GM21381 (cell line): ENCODE results near the gene KIAA0232.

ENCODE experiments used
- ATAC-seq: cut with Tn5 transposase; IDR thresholded peaks from one replicate; pipeline ENCODE4 v1.9.1; 2021; ENCODE audit warnings: mild to moderate bottlenecking, moderate library complexity; ENCODE audit not compliant: unreplicated experiment

KIAA0232 gene

DNA sequence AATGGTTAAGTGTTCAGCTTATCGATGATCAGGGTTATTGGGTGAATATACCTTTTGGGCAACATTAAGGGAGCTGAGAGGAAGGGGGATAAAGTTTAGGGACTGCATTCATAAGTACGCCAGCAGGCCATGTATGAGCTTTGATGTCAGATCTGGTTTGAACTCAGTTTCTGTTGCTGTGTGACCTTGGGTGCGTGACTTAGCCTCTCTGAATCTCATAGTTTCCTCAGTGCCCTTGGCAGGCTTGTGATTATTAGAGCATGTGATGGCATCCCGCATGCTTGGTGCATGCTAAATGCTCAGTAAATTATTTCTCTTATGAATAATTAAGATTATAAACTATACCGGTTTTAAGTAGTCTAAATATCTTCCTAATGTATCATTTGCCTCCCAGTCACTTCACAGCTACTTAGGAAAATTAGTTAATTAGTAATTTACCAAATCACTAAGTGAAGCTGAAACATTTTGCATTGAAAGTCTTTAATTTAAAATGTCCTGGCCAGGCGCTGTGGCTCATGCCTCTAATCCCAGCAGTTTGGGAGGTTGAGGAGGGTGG is 130.9 kb downstream of the KIAA0232 start:
- no peak for ATAC-seq

DNA sequence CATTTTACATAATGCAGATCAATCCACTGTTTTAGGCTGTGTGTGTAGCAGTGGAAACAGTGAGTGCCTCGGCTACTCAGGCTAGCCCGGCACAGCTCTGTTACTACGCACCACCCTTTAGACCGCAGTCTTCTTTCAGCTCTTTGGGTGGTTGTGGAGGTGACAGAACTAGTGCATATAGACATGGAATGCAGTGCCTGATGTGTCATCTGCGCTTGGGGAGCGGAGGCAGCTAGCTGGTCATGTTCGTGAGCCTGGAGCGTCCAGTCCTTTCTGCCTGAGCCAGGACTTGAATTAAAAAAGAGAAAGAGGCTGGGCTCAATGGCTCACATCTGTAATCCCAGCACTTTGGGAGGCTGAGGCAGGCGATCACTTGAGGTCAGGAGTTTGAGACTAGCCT is 131.9 kb downstream of the KIAA0232 start:
- no peak for ATAC-seq

DNA sequence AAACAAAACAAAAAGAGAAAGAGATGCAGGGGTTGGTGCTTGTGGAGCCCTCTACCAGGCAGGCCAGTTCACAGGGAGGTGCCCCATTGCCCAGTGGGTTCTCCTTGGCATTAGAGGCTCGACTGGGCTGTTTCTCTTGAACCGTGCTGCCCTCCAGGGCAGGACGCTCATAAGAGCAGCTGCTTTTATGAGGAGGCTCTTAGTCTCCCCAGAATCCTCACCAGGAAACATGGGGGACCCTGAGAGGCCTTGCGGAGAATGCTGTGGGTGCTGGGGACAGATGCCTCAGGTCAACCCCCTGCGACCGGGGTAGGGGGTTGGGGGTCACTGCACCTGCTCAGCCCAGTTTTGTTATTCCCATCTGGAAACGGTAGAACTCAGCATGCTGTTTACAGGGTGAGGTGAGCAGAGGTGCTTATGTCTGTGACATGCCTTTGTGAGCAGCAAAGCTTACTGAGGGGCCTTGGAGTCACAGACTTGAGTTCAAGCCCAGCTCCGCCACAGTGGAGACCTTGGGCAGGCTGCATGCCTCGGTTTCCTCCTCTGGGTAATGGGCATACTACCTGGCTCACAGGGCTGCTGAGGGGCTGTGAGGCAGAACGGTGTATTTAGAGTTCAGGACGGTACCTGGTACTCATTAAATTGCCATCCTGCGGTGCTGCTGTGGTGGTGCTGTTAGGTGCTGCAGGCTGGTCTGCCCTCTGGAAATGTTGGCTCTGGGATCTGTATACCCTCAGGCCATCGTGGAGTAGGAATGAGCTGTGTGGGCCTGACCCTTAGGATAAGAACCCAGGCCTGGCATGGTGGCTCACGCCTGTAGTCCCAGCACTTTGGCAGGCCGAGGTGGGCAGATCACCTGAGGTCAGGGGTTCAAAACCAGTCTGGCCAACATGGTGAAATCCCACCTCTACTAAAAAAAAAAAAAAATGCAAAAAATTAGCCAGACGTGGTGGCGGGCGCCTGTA is 132.8 kb downstream of the KIAA0232 start:
- ATAC-seq, result no peak

DNA sequence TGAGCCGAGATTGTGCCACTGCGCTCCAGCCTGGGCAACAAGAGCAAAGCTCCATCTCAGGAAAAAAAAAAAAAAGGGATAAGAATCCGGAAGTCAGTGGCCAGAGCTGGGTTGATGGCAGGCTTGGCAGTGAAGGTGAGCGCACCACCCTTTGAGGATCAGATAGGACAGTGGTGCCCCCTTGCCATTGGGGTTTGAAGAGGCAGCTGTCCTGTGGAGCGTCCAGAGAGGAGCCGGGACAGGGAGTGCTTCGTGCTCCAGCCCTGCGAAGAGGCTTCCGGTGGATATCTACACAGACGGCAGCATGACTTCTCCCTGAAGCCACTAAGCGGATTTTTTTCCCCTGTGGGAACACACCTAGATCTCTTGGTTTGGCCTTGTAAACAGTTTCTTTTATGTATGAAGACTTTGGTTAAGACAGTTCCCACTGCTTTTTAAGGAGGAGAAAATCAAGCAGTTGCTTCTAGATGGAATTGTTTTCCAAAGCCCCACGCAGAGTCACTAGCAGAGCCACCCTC is 133.6 kb downstream of the KIAA0232 start:
- no peak for ATAC-seq

DNA sequence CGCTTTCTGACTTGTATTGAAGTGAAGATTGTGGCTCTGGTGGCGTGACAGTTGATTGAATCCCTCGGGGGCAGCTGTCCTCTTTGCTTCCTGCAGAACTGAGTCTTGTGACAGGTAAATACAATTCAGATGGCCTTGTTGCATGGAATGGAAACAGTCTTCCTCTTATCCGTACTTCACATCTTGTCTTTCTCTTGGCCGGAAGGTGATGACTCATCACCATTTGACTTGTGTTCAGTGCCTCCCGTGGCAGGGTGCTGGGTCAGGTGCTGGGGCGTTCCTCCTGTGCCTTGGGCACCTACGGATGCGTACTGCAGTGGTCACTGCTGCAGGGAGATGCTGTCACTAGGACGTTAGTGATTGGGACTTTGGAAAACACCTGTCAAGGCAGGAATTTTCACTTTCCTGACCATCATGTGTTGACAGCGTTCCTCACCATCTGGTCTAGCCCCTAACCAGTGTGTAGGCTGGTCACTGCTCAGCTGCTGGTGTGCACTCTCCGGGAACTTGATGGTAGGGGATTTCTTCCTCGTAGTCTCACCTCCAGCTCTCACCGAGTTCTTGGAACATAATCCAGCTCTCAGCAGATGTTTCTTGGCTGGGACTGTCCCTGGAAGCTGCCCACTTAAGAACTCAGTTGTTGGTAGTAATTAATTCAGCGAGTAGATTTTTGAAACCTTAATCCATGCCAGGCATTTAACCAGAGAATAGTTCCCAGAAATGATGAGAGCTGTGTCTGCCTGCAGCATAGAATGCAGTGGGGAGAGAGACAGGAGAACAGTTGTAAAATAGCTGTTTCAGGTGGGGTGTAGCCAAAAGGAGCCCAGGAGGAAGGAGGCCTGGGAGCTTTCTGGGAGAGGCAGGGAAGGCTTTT is 134.3 kb downstream of the KIAA0232 start:
- no peak for ATAC-seq

DNA sequence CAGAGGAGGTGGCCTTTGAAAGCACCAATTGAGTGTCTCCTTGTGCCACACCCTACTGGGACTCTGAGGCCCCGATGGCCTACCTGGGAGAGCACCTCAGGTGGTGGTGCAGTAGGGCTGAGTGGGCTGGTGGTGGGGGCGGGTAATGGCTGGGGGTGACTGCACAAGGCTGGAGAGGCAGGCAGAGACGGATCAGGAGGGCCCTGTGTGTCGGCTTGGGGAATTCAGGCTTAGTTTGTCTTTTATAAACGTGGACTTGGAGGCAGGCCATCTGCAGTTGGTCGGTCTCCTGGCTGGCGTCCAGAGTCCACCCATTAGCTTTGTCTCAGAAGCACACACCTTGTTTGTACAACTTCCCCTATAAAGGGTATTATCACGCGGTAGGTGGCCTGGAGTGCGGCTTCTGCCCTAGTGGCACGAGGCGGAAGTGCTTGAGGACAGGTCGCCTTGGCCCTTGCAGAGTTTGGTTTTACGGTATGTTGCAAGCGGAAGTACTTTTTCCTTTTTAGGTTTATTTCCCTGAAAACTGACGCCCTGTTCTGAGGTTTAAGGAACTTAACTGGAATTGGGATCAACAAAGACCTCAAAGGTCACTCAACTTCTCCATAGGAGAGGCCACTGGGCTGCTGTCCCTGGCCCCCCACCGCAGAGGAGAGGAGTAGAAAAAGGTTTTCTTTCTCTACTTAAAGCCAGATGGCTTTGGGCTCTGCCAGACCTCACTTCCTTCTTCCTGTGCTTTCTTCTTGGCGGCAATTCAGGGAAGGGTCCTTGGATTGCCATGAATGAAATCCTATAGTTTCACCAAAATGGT is 135.1 kb downstream of the KIAA0232 start:
- peak; percentile 64 for ATAC-seq

DNA sequence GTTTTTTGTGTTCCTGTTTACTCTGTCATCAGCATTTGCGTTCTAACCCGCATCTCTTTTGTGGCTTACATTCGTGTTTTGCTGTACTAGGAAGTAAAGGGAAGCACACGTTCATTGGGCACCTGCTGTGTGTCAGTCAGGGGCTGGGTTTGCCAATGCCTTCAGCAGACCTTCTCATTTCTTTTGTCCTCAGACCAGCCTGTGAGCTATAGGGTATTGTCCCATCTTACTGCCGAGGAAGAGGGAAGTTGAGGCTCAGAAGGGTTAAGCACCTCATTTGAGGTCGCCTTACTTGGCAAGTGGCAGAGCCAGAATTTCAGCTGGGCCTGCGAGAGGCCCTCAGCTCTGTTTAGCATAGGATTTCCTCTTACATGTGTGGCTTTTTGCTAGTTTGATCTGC is 135.8 kb downstream of the KIAA0232 start:
- ATAC-seq, result no peak

DNA sequence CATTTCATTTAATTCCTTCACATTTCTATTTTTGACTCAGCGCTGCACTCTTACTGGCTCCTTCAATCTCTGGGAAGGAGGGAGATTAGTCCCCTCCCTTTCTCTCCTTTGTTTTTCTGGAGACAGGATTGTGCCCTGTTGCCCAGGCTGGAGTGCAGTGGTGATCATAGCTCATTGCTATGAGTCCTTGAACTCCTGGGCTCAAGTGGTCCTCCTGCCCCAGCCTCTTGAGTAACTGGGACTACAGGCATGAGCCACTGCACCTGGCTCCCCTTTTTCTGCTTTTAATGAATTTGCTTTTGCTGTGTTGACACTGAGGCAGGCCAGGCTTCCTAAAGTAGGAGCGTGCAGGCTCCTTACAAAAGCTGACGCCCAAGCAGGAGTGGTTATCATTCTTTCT is 137.6 kb downstream of the KIAA0232 start:
- ATAC-seq, result no peak

DNA sequence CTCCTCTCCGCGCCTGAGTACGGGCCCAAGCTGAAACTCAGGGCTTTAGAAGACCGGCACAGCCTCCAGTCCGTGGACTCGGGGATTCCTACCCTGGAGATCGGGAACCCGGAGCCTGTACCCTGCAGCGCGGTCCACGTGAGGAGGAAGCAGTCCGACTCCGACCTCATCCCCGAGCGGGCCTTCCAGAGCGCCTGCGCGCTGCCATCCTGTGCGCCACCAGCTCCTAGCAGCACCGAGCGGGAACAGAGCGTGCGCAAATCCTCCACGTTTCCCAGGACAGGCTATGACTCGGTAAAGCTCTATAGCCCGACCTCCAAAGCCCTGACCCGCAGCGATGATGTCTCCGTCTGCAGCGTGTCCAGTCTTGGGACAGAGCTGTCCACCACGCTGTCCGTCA is 141.0 kb downstream of the KIAA0232 start:
- ATAC-seq, result no peak

DNA sequence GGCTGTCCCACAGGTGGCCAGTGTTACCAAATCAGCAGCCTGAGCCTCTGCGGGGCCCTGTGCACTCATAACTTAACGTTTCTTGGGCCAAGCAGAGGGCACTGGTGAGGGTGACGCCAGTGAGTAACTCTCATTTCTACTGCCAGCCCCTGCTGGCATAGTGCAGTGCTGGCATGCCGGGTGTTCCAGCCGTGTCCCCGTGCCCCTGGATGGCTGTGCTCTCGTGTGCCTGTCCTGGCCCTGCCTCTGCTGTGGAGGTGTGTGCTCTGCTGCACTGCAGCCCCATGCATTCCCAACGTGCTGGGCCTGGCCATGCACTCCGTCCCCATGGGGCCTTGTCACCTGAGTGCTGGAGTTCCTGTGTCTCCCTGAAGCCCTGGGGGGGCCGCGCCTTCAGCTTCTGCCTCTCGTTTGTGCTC is 141.8 kb downstream of the KIAA0232 start:
- ATAC-seq, result no peak

DNA sequence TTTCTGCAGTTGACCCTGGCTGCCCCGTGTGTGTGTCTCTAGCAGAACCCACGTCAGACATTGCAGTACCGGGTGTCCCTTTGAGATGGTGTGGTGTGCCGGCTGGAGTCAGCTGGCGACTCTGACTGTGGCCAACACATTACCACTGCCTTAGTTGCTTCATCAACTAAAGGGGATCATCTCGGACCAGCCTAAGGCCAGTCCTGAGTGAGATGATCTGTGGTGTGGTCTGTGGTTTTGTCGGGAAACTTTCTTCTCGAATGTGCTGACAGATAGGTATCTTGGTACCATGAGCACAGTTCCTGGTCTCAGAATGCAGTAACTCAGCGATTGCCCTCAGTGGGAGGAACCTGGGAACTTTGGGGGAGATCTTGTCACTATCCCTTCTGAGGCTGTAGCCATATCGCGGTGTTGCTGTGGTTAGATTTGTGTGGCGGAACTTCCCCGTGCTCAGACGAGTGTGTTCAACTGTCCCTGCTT is 142.9 kb downstream of the KIAA0232 start:
- no peak for ATAC-seq

DNA sequence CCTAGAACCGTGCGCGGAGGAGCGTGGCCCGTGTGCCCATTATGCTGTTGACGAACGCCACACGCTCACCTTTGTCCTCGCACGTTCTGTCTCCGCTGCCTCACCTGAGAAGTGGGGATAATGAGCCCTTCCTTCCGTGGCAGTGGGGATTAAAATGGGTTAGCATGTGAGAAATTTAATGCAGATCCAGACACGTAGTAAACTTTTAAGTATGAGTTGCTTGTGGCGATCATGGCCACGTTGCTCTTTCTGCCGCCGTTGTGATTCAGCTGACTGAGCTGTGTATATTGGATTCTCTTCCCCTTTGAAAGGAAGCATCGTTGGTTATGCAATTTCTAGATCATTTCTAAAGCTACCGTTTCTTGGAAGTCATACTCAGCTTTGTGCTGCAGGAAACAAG is 143.6 kb downstream of the KIAA0232 start:
- ATAC-seq, result no peak

DNA sequence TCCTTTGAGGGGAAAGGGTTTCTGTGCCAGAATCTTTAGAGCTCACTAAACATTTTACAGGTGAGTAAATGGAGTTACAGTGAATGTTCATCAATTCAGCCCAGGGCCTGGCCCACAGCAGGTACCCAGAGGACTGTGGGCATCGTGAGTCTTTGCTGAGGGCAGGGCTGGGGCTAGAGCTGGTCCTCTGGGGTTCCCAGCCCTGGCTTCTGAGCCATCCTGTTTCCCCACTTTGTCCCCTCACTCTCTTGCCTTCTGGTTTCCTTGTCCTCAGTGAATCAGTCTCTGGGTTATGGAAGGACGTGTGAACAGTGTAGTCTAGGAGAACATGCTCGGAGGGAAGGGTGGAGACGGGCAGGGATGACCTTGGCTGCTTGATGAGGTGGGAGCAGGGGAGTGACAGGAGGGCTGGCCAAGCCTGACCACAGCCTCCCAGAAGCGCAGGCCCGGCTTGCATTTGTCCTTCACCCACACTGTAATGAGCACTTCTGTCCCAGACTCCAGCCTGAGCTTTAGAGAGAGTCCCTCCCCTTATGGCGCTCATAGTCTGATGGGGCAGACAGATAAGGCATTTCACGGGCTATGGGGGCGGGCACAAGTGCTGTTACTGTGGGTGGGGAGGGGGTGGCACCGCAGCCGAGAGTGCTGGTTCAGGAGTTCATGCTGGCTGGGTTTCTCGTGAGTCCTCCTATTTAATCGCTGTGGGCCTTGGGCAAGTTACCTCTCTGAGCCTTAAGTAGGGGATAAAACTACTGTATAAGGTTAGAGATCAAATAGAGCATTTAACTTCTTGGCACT is 144.4 kb downstream of the KIAA0232 start:
- no peak for ATAC-seq

DNA sequence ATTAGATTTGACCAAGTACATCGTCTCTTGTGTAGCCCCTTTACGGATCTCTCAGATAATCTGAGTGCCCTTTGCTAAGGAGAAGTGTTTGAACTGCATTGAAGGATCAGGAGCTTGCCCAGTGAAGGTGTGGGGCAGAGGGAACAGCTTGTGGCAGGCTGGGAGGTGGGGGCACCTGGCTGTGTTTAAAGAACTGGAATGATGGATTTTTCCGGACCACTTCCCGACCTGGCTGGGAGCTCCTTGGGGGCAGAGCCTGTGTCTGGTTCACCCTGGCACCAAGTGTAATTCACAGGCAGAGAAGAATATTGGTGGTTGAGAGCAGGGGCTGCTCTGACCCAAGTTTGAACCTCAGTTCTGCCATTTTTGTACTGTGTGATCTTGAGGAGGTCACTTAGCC is 145.6 kb downstream of the KIAA0232 start:
- no peak for ATAC-seq

DNA sequence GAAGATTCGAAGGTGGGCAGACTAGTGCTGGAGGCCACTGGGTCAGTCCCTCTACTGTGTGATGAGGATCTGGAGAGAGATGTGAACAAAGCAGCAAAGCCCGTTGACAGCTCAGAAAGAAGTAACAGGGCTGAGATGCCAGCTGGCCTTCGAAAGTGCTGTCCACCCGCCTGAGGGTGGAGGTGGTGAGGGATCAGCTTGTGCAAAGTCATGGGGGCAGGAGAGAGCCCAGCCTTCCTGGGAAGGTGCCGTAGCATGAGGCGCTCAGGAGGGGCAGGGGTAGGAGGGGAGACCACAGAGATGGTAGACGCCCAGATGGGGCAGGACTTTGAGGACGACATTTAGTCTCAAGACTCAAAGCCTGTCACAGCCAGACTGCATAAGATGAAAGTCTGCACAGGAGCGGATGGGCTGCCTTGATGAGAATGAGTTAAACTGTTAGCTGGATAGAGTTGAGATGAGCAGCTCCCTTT is 146.8 kb downstream of the KIAA0232 start:
- ATAC-seq, result no peak

DNA sequence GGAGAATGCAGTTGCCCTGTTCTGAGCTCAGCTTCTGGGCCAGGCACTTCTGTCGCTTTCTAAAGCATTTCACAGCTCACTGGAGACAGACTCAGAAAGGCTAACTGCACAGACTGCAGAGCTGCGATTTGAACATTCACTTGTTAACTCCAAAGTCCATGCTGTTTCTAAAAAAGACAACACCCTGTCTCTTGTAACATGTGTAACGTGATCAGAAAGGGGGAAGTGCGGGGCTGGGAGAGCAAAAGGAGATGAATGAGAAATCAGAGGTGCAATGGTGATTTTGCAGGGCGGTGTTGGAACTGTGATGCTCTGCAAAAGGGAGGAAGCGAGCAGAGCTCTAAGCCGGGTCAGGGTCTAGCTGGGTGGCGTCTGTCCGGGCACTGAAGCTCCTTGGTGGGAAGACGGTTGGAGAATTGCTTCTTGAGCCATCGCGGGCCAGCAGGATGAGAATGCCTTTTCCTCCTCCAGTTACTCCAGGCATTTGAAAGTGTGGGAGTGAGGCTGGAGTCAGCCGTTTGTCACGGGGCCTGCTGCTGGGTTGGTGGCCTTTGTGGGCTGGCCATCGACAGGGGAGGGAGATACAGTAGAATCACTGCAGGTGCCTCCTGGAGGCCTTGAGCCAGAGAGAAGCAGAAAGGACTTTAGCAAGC is 147.4 kb downstream of the KIAA0232 start:
- no peak for ATAC-seq

DNA sequence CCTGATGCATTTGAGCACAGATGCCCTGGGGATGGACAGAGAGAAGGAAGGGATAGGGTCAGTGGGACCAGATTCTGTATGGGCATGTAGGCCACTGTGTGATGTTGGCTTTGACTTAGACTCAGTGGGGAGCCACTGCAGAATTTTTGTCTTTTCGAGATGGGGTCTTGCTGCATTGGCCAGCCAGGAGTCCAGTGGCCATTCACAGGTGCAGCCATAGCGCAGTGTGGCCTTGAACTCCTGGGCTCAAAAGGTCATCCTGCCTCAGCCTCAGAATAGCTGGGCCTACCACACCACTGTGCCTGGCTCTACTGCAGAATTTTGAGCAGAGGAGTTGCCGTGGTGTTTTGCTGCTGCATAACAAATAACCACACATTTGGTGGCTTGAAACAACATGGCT is 149.9 kb downstream of the KIAA0232 start:
- no peak for ATAC-seq

DNA sequence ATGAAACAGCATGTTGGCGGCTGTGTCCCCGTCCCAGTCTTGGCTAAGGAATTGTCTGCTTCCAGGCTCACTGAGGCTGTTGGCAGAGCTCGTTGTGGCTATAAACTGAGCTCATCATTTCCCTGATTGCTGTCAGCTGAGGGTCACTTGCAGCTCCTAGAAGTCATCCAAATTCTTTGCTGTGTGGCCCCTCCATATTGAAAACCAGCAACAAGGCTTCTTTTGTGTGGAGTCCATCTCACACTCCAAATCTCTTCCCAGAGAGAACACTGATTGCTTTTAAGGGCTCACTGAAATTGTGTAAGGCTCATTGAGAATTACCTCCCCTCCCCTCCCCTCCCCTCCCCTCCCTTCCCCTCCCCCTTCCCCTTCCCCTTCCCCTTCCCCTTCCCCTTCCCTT is 150.4 kb downstream of the KIAA0232 start:
- ATAC-seq, result no peak
